K562 (cell line): Measurements from ENCODE around the gene DCAF15. TPM values are rescaled to one million over a fixed set of nuclear protein-coding genes. Genes with fewer than 3 reads are reported as not detected.

Source experiments
- MEIS2 ChIP-seq: fragments of 450-650 bp; IDR thresholded peaks from 2 replicates; pipeline ENCODE4 v1.6.1; 2014; ENCODE audit warnings: mild to moderate bottlenecking; ENCODE audit not compliant: partially characterized antibody
- PHF8 ChIP-seq: fragments of 200-600 bp; sonication (generic); IDR thresholded peaks from 2 replicates; pipeline ENCODE4 v1.6.1; 2012; ENCODE audit warnings: mixed run types, mild to moderate bottlenecking, inconsistent platforms, low read length, moderate library complexity, borderline replicate concordance
- ZNF699 ChIP-seq: fragments of 250-450 bp; sonication (Bioruptor Pico); IDR thresholded peaks from 2 replicates; pipeline ENCODE4 v1.8.0; 2021; ENCODE audit warnings: mild to moderate bottlenecking, moderate library complexity; ENCODE audit not compliant: insufficient replicate concordance
- polyA plus RNA-seq, 8 experiments: library from polyadenylated mRNA; depleted of rRNA in 4 of 8; stranded (reverse) in 5 of 8; unstranded in 3 of 8; fragments of >200 nt; fragmentation: Nextera tagmentation in 2 of 8; fragmentation: Illumina TruSeq in 1 of 8; extraction: Ambion mirVana in 2 of 8; extraction: Trizol in 1 of 8; gene quantifications; 2 replicates each; pipeline versions ENCODE4 v1.2.1 to v1.2.3, GENCODE V29; 2011 to 2014; ENCODE audit warnings: inconsistent platforms in 1 of 8, missing spikeins in 1 of 8
- total RNA-seq, 7 experiments: library from RNA; depleted of rRNA in 6 of 7; stranded (reverse); fragments of >200 nt in 6 of 7; fragmentation: Illumina TruSeq in 2 of 7; extraction: Trizol in 2 of 7; gene quantifications; 2 replicates each; pipeline versions ENCODE4 v1.2.1 to v1.2.3, GENCODE V29; 2011 to 2021; ENCODE audit warnings: low replicate concordance in 1 of 7
- TF ChIP-seq, protein P1 (sequence below), 3 experiments: fragments of 200-800 bp in 1 of 3; sonication (Bioruptor generic) in 1 of 3; sonication (generic) in 1 of 3; formaldehyde crosslinking in 1 of 3; IDR thresholded peaks; 2 replicates each; pipeline versions ENCODE4 v1.6.1 to v1.8.0; 2016 to 2022; ENCODE audit warnings: mild to moderate bottlenecking in 2 of 3, missing compliant biosample characterization in 2 of 3, missing genetic modification characterization in 2 of 3, missing genetic modification reagents in 1 of 3
- TF ChIP-seq, protein P2 (sequence below): sonication (generic); formaldehyde crosslinking; IDR thresholded peaks from 2 replicates; pipeline ENCODE4 v1.8.0; 2023; ENCODE audit warnings: missing genetic modification reagents, mild to moderate bottlenecking, borderline replicate concordance

DCAF15 gene
- total and polyA plus RNA-seq, 9 of the 15 experiments (the other 6 are each of a cell fraction or from before 2014, with no cell fraction given): 0.17 to 68.5 (median 27.7) TPM

DNA sequence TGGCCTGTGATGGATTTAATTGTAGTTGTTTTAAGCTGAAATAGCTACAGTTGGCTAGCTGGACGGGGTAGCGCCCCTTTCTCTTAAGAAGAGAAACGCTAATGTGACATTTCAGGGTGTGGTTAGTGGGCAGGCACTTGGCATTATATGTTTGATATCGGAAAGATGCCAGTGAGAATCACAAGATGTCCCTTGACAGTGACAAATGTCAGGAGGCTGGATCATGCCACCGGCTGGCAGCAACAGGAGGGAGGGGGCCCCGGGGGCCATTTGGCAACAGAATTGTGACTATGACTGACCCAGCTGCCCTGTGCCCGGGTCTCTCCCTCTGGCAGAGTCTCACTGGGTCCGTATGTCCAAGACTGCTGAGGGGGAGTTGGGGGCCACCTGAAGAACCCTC is 4.7 kb downstream of the DCAF15 start (continued):
- TF ChIP-seq, protein P1, sequence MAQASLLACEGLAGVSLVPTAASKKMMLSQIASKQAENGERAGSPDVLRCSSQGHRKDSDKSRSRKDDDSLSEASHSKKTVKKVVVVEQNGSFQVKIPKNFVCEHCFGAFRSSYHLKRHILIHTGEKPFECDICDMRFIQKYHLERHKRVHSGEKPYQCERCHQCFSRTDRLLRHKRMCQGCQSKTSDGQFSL (CRISPR knock-in tag; IDR thresholded peaks at IDR 0.05): no peak
- TF ChIP-seq, protein P1 (tag; IDR thresholded peaks at IDR 0.05): no peak
- TF ChIP-seq PHF8: no peak
- TF ChIP-seq, protein P2, sequence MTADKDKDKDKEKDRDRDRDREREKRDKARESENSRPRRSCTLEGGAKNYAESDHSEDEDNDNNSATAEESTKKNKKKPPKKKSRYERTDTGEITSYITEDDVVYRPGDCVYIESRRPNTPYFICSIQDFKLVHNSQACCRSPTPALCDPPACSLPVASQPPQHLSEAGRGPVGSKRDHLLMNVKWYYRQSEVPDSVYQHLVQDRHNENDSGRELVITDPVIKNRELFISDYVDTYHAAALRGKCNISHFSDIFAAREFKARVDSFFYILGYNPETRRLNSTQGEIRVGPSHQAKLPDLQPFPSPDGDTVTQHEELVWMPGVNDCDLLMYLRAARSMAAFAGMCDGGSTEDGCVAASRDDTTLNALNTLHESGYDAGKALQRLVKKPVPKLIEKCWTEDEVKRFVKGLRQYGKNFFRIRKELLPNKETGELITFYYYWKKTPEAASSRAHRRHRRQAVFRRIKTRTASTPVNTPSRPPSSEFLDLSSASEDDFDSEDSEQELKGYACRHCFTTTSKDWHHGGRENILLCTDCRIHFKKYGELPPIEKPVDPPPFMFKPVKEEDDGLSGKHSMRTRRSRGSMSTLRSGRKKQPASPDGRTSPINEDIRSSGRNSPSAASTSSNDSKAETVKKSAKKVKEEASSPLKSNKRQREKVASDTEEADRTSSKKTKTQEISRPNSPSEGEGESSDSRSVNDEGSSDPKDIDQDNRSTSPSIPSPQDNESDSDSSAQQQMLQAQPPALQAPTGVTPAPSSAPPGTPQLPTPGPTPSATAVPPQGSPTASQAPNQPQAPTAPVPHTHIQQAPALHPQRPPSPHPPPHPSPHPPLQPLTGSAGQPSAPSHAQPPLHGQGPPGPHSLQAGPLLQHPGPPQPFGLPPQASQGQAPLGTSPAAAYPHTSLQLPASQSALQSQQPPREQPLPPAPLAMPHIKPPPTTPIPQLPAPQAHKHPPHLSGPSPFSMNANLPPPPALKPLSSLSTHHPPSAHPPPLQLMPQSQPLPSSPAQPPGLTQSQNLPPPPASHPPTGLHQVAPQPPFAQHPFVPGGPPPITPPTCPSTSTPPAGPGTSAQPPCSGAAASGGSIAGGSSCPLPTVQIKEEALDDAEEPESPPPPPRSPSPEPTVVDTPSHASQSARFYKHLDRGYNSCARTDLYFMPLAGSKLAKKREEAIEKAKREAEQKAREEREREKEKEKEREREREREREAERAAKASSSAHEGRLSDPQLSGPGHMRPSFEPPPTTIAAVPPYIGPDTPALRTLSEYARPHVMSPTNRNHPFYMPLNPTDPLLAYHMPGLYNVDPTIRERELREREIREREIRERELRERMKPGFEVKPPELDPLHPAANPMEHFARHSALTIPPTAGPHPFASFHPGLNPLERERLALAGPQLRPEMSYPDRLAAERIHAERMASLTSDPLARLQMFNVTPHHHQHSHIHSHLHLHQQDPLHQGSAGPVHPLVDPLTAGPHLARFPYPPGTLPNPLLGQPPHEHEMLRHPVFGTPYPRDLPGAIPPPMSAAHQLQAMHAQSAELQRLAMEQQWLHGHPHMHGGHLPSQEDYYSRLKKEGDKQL (CRISPR knock-in tag): no peak
- TF ChIP-seq ZNF699 (CRISPR knock-in tag): no peak
- no peak for TF ChIP-seq MEIS2
